Endothelial cell (in vitro differentiated cells): ENCODE measurements around the gene RFFL. TPM values are rescaled to one million over a fixed set of nuclear protein-coding genes. Genes with fewer than 3 reads are reported as not detected.

ENCODE experiments used
- DNase-seq: peaks from one replicate; pipeline ENCODE4 v3.0.0; 2021; ENCODE audit warnings: low spot score
- H3K27ac Mint-ChIP-seq: one replicate; pipeline ENCODE4 v1.8.0; 2021; ENCODE audit warnings: mixed read lengths, inconsistent platforms; ENCODE audit not compliant: unreplicated experiment
- H3K27me3 Mint-ChIP-seq: one replicate; pipeline ENCODE4 v1.8.0; 2021; ENCODE audit warnings: mild to moderate bottlenecking, moderate library complexity, mixed read lengths, inconsistent platforms; ENCODE audit not compliant: unreplicated experiment
- H3K36me3 Mint-ChIP-seq: one replicate; pipeline ENCODE4 v1.8.0; 2021; ENCODE audit warnings: mild to moderate bottlenecking, low read depth, mixed read lengths, inconsistent platforms; ENCODE audit not compliant: unreplicated experiment
- H3K4me1 Mint-ChIP-seq: one replicate; pipeline ENCODE4 v1.8.0; 2021; ENCODE audit warnings: mild to moderate bottlenecking, mixed read lengths, inconsistent platforms; ENCODE audit not compliant: unreplicated experiment
- H3K4me3 Mint-ChIP-seq: one replicate; pipeline ENCODE4 v1.8.0; 2021; ENCODE audit warnings: mild to moderate bottlenecking, mixed read lengths, inconsistent platforms; ENCODE audit not compliant: unreplicated experiment
- H3K9me3 Mint-ChIP-seq: one replicate; pipeline ENCODE4 v1.8.0; 2021; ENCODE audit warnings: mixed read lengths, inconsistent platforms; ENCODE audit not compliant: unreplicated experiment
- total RNA-seq: library from RNA; stranded (reverse); fragmentation: NEBNext Ultra II Directional; extraction: Animal tissue kit (Norgen Biotek cat#: 25700); gene quantifications from one replicate; pipeline ENCODE4 v1.2.1, GENCODE V29; 2021; ENCODE audit not compliant: unreplicated experiment
- TF ChIP-seq, protein P1 (sequence below): fragments of 200-600 bp; sonication (generic); IDR thresholded peaks from one replicate; pipeline ENCODE4 v1.5.0; 2021; ENCODE audit warnings: antibody characterized with exemption; ENCODE audit not compliant: unreplicated experiment

The RFFL gene
- total RNA-seq, 1 donor from 2014 or later = 20.6 TPM

DNA sequence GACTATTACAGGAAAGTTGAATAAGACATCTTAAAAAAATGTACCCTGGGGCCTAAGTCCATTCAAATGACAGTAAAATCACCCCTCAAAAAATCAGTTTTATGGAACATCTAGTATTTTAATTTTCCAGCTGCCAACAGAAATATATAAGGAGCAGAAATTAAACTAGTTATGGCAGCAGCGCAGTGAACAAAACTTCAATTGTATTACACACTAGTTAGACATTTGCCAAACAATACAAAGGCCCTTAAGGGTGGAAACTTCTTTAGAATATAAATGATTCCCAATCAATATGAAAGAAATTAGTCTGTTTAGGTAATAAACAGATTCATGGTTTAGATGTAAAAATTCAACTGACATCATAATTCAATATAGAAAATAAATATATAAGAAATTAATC, 18.1 kb upstream of the RFFL start:
- no peak for DNase-seq
- Mint-ChIP-seq H3K4me1 (peaks cover 15% of the 10 kb centered on the region), H3K36me3 (no peaks in the 10 kb centered on the region), H3K9me3 (no peaks in the 10 kb centered on the region), H3K27me3 (peaks cover 3% of the 10 kb centered on the region), H3K27ac (no peak overlapping the region), H3K4me3 (no peak overlapping the region)
- TF ChIP-seq, protein P1, sequence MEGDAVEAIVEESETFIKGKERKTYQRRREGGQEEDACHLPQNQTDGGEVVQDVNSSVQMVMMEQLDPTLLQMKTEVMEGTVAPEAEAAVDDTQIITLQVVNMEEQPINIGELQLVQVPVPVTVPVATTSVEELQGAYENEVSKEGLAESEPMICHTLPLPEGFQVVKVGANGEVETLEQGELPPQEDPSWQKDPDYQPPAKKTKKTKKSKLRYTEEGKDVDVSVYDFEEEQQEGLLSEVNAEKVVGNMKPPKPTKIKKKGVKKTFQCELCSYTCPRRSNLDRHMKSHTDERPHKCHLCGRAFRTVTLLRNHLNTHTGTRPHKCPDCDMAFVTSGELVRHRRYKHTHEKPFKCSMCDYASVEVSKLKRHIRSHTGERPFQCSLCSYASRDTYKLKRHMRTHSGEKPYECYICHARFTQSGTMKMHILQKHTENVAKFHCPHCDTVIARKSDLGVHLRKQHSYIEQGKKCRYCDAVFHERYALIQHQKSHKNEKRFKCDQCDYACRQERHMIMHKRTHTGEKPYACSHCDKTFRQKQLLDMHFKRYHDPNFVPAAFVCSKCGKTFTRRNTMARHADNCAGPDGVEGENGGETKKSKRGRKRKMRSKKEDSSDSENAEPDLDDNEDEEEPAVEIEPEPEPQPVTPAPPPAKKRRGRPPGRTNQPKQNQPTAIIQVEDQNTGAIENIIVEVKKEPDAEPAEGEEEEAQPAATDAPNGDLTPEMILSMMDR = no peak

DNA sequence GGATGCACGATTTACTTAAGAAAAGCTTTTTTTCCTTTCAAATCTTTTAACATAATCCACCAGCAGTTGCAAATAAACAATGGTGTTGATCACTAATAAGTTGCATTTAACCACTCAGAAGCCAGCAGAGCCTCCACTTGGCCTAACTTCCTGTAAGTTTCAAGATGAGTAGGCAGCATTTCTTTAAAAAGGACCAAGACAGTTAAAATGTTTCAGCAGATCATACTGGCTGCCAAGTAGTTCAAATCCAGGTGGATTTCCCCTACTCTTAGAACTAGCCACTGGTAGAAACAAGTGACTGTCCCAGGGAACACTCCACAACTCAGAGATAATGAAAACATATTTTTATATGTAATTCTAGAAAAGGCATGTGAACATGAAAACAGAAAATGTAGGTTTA, 17.0 kb upstream of the RFFL start:
- Mint-ChIP-seq H3K4me1 (peaks cover 17% of the 10 kb centered on the region), H3K36me3 (no peaks in the 10 kb centered on the region), H3K27ac (no peak overlapping the region), H3K27me3 (peaks cover 3% of the 10 kb centered on the region), H3K4me3 (no peak overlapping the region), H3K9me3 (no peaks in the 10 kb centered on the region)
- TF ChIP-seq, protein P1 = no peak
- DNase-seq = no peak

DNA sequence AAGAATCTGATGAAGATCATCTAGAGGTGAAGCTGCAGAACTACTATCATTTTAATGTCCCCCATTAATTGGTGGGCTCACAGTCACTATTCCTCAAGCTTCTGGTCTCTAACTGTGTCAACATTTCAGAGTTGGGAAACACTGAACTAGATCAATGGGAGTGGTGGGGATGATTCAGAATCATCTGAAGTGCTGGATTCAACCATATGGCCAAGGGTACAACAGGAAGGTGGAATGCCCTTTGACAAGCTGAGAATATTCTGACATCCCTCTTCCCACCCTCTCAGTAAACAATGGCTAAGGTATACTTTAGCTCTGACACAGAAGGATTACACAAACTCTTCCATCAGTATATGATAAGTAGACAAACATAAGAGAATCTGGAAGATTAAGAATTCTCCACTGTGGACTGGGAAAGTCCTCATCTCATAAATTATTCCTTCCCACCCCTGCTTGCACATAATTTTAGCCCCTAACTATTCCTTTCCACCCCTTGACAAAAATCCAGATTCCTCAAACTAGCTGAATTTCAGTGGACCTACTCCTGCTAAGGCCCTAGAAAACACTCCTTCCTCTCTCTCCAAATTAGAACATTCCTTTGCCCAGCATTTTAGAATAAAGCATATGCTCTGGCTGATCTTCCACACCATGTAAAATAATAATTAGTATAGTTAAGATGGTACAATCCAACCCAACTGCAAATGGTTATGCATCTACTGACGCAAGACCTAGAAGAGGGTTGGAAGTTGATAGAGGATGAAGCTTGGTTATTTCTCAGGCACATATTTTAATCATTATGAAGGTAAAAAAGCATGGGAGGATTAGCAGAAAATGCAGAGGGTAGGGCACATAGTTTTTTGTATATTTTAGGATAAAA, 16.3 kb upstream of the RFFL start:
- DNase-seq = no peak
- TF ChIP-seq, protein P1 = no peak
- H3K4me1 Mint-ChIP-seq = peaks cover 21% of the 10 kb centered on the region
- no peaks in the 10 kb centered on the region for H3K36me3 Mint-ChIP-seq
- H3K9me3 Mint-ChIP-seq = no peaks in the 10 kb centered on the region
- H3K4me3 Mint-ChIP-seq = no peak overlapping the region
- H3K27me3 Mint-ChIP-seq = peaks cover 3% of the 10 kb centered on the region
- no peak overlapping the region for H3K27ac Mint-ChIP-seq

DNA sequence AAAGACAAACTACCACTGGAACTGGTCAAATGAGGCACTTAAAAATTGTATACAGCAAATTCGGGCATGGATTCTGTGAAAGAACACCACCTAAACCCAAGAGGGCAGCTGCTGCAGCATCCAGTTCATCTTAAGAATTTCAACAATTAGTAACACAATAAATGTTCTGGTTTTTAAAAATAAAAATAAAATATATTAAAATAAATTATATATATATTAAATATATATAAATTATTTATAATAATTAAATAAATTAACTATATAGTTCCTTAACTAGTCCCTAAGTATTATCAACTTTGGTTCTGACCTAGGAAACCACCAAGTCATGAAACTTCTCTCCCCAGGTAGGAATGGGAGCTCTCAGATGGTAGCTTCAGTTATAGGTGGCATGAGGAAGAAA, 13.4 kb upstream of the RFFL start:
- Mint-ChIP-seq H3K9me3 (no peaks in the 10 kb centered on the region), H3K36me3 (no peaks in the 10 kb centered on the region), H3K4me3 (no peak overlapping the region), H3K4me1 (peaks cover 21% of the 10 kb centered on the region), H3K27ac (no peak overlapping the region), H3K27me3 (peaks cover 3% of the 10 kb centered on the region)
- no peak for DNase-seq
- TF ChIP-seq, protein P1 = no peak
